Type B pancreatic cell (in vitro differentiated cells): ENCODE data around the gene TMEM44. TPM values are rescaled to one million over a fixed set of nuclear protein-coding genes. Genes with fewer than 3 reads are reported as not detected.
A peak's percentile ranks its signal among the peaks of the same experiment; 100 is the strongest.

Experiments
- DNase-seq: peaks from one replicate; pipeline ENCODE4 v3.0.0; 2021; ENCODE audit warnings: mixed read lengths; ENCODE audit not compliant: unreplicated experiment; ENCODE audit errors: extremely low spot score
- H3K27ac Mint-ChIP-seq: 2 replicates; pipeline ENCODE4 v1.8.0; 2021; ENCODE audit warnings: mild to moderate bottlenecking, mixed read lengths
- H3K27me3 Mint-ChIP-seq: 2 replicates; pipeline ENCODE4 v1.8.0; 2021; ENCODE audit warnings: mixed read lengths
- H3K36me3 Mint-ChIP-seq: 2 replicates; pipeline ENCODE4 v1.8.0; 2021; ENCODE audit warnings: mixed read lengths
- H3K4me1 Mint-ChIP-seq: one replicate; pipeline ENCODE4 v1.8.0; 2021; ENCODE audit warnings: mixed read lengths; ENCODE audit not compliant: unreplicated experiment
- H3K4me3 Mint-ChIP-seq: 2 replicates; pipeline ENCODE4 v1.8.0; 2021; ENCODE audit warnings: mild to moderate bottlenecking, mixed read lengths
- H3K9me3 Mint-ChIP-seq: 2 replicates; pipeline ENCODE4 v1.8.0; 2021; ENCODE audit warnings: mixed read lengths
- total RNA-seq: library from RNA; stranded (reverse); gene quantifications from 2 replicates; pipeline ENCODE4 v1.2.1, GENCODE V29; 2021; ENCODE audit warnings: low replicate concordance
- TF ChIP-seq, protein P1 (sequence below): fragments of 200-600 bp; sonication (generic); conservative IDR thresholded peaks from 2 replicates; pipeline ENCODE4 v1.5.0; 2021; ENCODE audit warnings: antibody characterized with exemption, mild to moderate bottlenecking

TMEM44 gene
- total RNA-seq, 1 donor from 2014 or later, result 22.8 TPM

GRCh38 chr3:194658477-194659242, 25.4 kb upstream of the TMEM44 start:
- H3K27me3 Mint-ChIP-seq, result no peaks in the 10 kb centered on the region
- peaks cover 10% of the 10 kb centered on the region for H3K4me1 Mint-ChIP-seq
- DNase-seq, result no peak
- H3K36me3 Mint-ChIP-seq, result peaks cover 24% of the 10 kb centered on the region
- no peak overlapping the region for H3K4me3 Mint-ChIP-seq
- TF ChIP-seq, protein P1, sequence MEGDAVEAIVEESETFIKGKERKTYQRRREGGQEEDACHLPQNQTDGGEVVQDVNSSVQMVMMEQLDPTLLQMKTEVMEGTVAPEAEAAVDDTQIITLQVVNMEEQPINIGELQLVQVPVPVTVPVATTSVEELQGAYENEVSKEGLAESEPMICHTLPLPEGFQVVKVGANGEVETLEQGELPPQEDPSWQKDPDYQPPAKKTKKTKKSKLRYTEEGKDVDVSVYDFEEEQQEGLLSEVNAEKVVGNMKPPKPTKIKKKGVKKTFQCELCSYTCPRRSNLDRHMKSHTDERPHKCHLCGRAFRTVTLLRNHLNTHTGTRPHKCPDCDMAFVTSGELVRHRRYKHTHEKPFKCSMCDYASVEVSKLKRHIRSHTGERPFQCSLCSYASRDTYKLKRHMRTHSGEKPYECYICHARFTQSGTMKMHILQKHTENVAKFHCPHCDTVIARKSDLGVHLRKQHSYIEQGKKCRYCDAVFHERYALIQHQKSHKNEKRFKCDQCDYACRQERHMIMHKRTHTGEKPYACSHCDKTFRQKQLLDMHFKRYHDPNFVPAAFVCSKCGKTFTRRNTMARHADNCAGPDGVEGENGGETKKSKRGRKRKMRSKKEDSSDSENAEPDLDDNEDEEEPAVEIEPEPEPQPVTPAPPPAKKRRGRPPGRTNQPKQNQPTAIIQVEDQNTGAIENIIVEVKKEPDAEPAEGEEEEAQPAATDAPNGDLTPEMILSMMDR, result no peak
- H3K9me3 Mint-ChIP-seq, result no peaks in the 10 kb centered on the region
- no peak overlapping the region for H3K27ac Mint-ChIP-seq

DNA sequence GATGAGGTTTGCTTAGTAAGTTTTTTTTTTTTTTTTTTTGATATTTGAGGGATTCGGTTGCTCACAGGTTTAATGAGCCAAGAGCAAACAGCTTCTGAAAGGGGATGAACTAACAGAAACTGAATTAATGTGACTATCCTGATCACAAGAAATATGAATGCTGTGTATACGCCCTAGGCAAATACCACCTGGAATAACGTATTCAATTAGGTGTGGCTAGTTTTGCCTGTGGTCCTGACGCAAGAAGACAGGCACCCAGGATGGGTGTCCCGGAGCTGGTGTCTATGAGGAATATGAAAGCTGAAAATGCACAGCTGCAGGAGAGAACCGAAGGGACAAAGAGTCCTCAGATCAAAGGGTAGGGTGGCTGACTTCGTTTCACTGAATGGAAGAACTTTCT, 24.2 kb upstream of the TMEM44 start:
- H3K9me3 Mint-ChIP-seq, result no peaks in the 10 kb centered on the region
- peaks cover 10% of the 10 kb centered on the region for H3K4me1 Mint-ChIP-seq
- TF ChIP-seq, protein P1, result no peak
- H3K27me3 Mint-ChIP-seq, result no peaks in the 10 kb centered on the region
- H3K27ac Mint-ChIP-seq, result peak overlapping the region; percentile 48
- no peak for DNase-seq
- H3K4me3 Mint-ChIP-seq, result no peak overlapping the region
- peaks cover 29% of the 10 kb centered on the region for H3K36me3 Mint-ChIP-seq

GRCh38 chr3:194654443-194654842, 21.2 kb upstream of the TMEM44 start:
- Mint-ChIP-seq H3K9me3 (no peaks in the 10 kb centered on the region), H3K4me3 (no peak overlapping the region), H3K4me1 (peaks cover 10% of the 10 kb centered on the region), H3K36me3 (peaks cover 47% of the 10 kb centered on the region), H3K27ac (no peak overlapping the region), H3K27me3 (no peaks in the 10 kb centered on the region)
- no peak for DNase-seq
- TF ChIP-seq, protein P1, result no peak

DNA sequence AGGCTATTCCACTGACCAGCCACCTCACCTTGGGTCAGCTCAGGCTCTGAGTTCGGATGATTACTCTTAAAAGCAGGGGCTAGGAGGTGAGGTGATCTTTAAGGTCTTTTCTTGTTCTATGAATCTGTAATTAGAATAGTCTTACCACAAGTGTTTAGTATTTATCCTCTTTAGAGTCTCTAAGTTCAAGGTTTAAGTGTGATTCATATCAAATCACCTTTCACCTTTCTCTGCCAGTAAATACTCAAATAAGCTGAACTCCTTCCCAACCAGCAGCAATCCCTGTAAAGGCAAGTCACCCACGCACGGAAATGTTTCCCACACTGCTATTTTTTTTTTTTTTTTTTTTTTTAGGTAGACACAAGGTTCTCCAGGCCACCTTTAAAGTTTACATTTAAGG, 14.5 kb upstream of the TMEM44 start:
- Mint-ChIP-seq H3K36me3 (peaks cover 48% of the 10 kb centered on the region), H3K9me3 (no peaks in the 10 kb centered on the region), H3K4me3 (no peak overlapping the region)

GRCh38 chr3:194642769-194643168, 9.6 kb upstream of the TMEM44 start:
- H3K36me3 Mint-ChIP-seq, result peaks cover 42% of the 10 kb centered on the region
- no peaks in the 10 kb centered on the region for H3K9me3 Mint-ChIP-seq
- TF ChIP-seq, protein P1, result no peak
- H3K27ac Mint-ChIP-seq, result no peak overlapping the region
- DNase-seq, result no peak
- no peak overlapping the region for H3K4me3 Mint-ChIP-seq
- no peaks in the 10 kb centered on the region for H3K27me3 Mint-ChIP-seq
- H3K4me1 Mint-ChIP-seq, result no peaks in the 10 kb centered on the region

More for the DNA sequence above, 14.5 kb upstream of the TMEM44 start:
- H3K4me1 Mint-ChIP-seq, result no peaks in the 10 kb centered on the region
- no peak overlapping the region for H3K27ac Mint-ChIP-seq
- no peak for DNase-seq
- TF ChIP-seq, protein P1, result no peak
- H3K27me3 Mint-ChIP-seq, result no peaks in the 10 kb centered on the region
